Forelimb muscle (tissue), 1 donor: Measurements from ENCODE around the gene S100A7A. TPM values are rescaled to one million over a fixed set of nuclear protein-coding genes. Genes with fewer than 3 reads are reported as not detected.
"Not testable (repeated sequence)": the region's sequence is repeated elsewhere in the genome, so short reads cannot be mapped to it uniquely, and the experiment has no call there.

ENCODE experiments used
- DNase-seq: peaks from one replicate; pipeline ENCODE4 v3.0.0-alpha.2; 2013; ENCODE audit warnings: low read depth
- polyA plus RNA-seq: library from polyadenylated mRNA; unstranded; fragments of 120-200 nt; gene quantifications from one replicate; pipeline ENCODE4 v1.2.1, GENCODE V29; 2013; ENCODE audit not compliant: insufficient read length

Gene S100A7A
- polyA plus RNA-seq, 1 donor: not detected

DNA sequence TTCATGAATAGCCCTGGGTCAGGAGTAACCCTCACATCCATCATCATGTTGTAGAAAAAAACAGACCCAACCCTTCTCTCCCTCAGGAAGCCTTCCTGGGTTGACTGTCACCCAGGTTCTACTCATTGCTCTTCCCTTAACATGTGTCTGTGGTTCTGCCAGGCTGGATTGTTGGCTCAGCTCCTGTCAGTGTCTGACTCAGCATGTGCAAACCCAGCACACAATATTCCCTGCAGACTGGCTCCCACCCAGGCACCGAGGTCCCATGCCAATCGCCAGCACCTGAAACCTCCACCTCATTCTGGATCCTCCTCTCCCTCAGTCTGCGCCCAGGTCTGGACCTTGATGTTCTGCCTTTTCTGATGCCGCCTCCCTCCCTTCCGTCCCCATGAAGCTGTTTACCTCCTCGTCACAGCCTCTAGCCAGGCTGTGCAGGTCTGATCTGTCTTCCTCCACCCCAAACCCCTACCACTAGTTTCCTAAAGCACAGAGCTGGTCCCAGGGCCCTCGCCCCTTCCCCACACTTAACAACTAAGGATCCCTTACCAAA is 21.1 kb upstream of the S100A7A start:
- DNase-seq: no peak

DNA sequence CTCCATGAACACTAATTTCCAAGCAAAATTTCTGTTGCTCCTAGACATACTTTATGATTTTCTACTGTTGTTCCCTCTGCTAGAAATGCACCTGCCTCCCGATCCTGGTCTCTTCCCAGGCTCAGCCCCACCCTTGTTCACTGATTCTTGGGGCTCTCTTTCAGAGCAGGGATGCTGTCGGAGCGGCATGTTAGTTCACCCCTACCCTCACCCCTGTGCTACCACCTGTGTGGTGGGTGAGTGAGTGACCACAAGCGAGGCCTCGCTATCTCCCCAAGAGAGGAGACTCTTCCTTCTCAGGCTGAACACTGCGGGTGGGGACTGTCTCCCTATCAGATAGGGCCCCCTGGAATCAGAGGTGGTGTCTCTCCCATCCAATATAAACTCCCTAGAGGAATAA is 20.5 kb upstream of the S100A7A start:
- no peak for DNase-seq

DNA sequence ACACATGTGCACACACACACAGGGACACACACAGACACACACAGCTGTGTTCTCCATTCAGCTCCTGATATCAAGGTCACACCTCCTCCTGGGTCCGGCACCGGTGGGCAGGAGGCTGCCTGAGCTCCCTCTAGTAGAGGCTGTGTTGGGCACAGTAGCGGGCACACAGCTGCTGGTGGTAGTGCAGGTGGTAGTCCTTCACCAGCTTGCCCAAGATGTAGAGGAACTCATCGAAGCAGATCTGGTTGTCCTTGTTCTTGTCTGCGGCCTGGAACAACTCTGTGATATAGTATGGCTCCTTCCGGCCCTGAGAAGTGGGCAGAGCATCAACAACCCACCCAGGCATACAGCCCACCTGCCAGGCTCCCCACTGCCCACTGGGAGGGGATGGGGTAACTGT is 19.9 kb upstream of the S100A7A start:
- no peak for DNase-seq

DNA sequence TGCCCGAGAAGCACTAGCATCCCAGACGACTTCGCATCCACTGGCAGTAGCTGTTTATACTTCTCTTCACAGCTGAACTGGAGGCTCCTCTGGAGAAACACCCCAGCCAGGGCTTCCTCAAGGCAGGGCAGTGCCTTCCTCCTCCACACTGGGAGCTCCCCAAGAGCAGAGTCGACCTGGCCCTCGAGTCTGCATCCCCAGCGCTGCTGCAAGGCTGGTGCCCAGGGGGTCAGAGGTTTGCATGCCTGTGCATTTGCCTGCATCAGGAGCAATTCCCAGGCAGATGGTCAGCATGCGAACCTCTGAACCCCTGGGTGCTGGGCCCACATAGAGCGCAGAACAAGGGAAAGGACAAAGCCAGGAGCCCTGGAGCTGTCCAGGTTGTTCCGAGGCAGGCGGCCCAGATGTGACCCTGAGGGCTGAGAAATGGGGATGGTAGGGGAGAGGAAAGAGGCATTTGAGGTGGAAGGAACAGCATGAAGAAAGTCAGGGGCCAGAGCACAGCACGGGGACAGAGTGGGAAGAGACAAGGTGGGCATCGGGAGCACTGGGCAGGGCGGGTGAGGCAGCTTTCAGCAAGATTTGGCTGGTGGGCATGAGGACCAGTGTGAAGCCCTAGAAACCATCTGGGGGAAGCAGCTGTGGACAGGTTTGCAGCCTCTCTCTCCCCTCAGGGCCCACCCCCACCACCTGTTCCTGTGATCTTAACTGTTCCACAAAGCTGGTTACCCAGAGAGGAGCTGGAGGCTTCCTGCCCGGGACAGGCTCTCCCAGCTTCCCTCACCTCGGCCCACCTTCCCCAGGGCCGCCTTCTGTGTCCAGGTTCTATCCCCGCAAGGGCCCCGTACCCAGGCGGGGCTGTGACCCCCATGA is 19.0 kb upstream of the S100A7A start:
- DNase-seq: no peak

DNA sequence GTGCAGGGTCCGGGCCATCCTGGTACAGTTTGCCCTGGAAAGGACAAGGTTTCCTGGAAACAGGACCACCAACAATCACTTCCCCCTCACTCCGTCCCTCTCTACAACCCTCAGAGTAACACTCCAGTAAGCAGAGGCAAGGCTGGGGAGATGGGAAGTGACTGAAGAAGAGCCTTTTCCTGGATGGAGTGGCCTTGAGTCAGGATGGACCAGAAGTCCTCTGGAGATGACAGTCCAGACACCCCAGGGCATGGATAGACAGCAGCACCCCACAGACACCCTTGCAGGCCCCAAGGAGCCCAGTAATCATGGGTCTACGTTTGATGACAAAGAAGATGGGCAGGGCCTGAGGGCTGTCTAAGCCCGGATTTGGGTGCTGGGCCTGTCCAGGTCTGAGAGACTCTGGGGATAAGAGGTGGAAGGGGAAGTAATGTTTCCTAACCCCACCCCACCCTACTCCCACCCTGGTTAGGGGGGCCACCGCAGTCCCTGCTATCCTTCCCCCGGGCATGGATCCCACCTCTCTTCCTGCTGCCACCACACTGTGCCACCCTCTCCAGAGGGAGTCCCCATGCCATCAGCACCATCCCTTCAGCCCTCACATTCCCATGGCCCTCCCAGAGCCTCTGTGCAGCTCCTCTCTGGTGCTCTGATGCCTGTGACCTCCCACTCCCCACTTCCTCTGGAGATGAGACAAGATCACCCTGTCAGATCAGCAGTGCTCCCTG is 18.2 kb upstream of the S100A7A start:
- DNase-seq: no peak

DNA sequence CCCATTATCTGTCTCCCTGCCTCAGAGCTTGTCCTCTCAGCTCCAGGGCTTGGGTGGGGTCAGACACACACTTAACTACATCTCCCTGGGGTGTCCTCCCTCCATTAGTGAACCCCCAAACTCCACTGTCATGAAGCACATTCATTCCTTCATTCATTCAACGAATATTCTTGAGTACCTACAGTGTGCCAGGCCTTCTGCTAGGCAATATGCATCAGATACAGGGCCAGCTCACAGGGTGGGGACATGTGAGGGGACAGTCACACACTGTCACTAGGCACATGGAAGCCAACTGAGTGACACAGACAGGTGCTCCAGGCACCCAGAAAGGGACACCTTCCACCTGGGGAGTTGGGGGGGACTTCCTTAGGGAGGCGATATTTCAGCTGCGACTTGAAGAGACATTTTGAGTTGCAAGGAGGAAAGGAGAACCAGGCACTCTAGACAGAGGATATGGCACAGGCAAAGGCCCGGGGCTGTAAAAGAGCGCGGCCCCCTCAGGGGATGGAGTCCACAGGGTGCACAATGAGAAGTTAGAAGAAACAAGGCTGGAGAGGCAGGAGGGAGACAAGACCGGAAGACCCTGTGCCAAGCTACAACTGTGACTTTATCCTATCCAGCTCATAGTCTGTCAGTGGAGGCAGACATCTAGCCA is 16.8 kb upstream of the S100A7A start:
- no peak for DNase-seq

DNA sequence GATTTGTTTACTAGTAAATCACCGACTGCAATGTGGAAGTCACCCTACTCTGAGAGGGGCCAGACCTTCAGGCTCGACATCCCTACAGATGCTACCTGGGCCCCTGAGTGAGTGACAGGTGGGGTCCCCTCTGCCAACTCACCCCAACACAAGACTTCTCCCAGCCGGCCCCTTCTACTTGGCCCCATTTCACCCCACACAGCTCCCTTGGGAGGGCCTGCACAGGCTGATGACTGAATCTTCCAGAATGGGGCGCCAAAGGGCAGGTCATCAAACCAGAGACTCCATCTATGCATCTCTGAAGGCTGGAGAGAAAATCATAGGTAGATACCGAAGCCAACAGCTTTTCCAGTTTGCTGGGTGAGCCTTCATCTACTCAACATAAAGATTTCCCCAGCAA is 16.1 kb upstream of the S100A7A start:
- DNase-seq: no peak

DNA sequence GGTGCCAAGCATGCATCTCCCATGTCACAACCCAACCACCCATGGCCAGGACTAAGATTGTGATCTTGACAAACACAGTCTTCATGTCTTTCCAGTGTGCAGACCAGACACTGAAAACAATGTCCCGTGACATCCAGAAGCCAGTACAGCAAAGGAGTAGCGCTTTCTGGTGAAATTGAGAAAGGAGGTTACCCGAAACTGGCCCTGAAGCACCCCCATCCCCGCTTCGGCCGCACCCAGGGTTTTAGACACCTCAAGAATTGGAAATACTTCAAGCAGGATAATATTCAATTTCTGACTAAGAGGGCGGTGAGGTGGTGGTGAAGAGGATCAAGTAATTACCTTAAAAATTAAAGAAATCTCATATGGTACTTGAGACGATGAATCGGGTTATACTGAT is 14.9 kb upstream of the S100A7A start:
- no peak for DNase-seq

DNA sequence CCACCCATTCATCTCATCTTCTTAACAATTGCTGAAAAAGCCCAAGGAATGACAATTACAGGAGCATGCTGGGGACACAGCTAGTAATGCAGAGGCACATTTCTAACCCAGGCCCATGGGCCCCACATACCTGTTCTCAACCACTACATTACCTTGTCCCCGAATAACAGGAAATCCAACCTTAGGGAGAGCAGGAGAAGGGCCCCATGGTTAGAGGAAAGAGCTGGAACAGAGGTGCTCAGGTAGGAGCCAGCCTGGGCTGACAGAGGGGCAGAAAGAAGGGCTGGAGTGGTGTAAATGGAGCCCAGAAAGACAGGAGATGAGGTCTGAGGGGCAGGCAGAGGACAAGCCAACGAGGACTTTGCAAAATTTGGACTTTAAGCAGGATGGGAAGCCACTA is 14.1 kb upstream of the S100A7A start:
- DNase-seq: no peak

DNA sequence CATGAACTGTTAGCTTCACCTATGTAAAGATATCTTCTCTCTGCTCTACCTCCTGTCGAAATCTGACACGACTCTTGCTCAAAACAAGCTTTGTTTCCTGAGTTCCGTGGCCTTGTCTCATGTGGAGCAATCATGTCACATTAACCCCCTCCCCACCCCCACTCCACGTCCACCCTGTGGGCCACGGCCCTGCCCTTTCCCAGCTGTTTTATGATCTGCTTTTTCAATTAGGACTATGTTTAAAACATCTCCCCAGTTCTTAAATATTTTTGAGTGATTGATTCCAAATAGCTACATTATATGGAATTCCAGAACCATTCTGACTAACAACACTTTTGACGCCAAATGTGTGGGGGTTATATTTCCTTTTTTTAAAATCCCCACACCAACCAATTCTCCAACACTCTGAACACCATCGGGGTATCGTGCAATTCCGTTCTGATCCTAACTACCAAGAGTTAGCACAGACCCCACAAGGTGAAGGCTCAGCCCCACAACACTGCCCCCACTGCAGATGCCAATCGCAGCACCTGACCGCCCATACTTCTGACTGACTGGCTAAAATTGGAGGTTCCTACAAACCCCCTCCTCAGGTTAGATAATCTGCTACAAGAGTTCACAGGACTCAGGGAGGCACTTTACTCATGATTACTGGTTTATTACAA is 12.8 kb upstream of the S100A7A start:
- no peak for DNase-seq

DNA sequence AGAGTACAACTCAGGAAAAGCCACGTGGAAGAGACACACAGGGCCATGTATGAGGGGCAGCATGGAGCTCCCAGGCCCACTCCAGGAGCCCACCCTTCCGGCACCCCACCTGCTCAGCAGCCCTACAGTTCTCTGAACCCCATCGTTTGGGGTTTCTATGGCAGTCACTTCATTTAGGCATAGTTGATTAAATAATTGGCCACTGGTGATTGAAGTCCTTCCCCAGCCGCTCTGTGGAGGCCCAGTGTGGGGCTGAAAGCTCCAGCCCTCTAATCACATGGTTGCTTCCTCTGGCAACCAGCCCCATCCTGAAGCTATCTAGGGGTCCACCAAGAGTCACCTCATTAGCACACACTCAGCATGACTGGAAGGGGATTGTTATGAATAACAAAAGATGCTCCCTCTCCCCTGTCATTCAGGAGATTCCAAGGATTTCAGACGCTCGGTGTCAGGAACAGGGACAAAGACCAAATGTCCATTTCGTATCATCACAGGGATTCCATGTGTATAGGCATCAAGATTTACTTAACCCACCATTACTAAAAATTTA is 12.2 kb upstream of the S100A7A start:
- DNase-seq: no peak

DNA sequence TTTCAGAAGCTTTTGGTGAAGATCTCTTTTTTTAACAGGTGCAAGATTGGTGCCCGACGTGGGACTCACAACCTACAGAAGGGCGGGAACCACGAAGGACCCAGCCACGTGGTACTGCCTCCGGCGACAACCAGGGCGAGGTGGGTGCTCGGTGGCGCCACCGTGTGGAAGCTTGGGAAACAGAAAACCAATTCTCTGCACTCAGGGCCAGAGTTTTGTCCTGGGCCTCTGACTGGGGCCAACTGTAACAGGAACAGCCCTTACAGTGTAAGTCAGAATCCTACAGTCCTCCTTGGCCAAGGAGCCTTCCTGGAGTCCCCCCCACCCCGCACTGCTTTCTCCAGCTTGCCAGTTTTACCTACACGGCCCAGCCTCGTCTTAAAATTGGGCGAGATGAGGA is 11.6 kb upstream of the S100A7A start:
- no peak for DNase-seq

DNA sequence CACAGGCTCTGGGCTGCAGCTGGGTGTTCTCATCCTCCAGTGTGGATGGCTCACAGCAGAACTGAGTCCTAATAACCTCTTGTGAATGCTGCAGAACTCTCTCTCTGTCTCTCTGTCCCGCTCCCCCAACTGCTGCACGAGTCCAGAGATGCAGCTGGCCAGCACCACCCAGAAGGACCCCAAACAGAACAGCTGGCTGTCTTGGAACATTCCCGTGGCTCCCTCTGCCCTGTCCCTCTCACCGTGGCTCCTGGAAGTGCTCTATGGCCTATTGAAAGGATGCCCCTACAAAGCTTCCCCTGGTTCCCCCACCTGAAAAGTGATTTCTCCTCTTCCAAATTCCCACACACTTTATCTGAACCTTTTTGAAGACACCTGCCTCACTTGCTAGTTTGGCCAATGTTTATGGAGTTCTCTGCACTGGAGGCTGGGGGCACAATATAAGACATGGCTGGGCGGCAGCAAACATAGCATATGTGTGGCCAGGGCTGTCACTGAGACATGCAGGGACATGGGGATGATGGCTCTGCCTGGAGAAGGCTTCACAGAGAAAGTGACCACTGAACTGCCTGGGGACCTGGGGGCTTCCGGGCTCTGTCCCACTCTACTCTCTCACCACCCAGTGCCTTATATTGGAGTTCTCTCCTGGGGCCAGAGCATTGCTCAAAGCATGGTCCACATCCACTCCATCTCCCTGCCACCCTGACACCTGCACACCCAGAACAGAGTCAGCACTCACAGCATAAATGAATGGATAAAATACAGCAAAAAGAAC is 10.3 kb upstream of the S100A7A start:
- not testable (repeated sequence) for DNase-seq

DNA sequence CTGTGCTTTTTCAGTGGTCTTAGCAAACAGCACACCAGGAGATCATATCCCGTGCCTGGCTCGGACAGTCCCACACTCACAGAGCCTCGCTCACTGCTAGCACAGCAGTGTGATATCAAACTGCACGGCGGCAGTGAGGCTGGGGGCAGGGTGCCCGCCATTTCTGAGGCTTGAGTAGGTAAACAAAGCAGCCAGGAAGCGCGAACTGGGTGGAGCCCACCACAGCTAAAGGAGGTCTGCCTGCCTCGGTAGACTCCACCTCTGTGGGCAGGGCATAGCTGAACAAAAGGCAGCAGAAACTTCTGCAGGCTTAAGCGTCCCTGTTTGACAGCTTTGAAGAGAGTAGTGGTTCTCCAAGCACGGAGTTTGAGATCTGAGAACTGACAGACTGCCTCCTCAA is 9.0 kb upstream of the S100A7A start:
- DNase-seq: not testable (repeated sequence)

DNA sequence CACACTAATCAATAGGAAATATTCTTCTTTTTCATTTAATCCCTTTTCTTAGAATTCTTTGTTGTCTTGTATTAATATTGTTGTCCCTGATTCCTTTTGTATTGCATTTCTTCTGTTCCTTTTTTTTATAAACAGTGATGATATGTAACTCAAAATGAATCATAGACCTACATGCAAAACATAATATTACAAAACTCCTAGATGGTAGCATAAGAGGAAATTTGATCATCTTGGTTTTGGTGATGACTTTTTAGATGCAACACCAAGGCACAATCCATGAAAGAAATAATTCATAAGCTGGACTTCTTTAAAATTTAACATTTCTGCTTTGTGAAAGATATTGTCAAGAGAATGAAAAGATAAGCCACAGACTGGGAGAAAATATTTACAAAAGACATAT is 2.4 kb upstream of the S100A7A start:
- not testable (repeated sequence) for DNase-seq

DNA sequence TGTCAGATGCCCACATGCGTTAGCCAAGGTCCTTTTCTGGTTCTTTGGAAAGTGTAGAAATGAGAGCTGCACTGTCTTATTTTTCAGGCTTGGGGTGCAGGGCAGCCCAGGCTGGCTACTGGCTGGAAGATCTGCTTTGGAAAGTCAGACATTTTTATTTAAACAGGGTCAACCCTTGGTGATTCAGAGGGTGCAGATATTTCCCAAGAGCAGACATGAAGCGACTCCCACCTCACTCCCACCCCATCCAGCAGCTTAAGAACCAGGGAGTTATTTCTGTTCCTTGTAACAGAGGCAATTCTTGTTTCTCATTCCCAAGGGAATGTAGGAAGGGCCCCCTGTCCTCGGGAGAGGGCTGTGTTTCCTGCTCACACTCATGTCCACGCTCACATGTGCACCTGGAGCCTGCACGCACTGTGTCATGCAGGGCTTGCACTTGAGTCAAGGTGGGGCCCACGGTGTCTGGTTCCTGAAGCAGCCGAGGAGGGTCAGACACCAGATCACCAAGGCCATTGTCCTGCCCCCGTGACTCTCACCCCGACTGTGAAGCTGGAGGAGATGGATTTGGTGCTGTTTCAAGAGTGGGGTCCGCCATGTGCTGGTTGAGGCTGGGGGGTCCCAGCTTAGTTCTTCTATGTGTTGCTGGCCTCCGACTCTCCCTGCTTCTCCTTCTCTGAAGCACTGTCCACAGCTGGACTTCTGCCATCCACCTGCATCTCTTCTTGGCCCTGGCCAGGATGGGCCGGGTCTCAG is 992 bp downstream of the S100A7A start:
- no peak for DNase-seq

DNA sequence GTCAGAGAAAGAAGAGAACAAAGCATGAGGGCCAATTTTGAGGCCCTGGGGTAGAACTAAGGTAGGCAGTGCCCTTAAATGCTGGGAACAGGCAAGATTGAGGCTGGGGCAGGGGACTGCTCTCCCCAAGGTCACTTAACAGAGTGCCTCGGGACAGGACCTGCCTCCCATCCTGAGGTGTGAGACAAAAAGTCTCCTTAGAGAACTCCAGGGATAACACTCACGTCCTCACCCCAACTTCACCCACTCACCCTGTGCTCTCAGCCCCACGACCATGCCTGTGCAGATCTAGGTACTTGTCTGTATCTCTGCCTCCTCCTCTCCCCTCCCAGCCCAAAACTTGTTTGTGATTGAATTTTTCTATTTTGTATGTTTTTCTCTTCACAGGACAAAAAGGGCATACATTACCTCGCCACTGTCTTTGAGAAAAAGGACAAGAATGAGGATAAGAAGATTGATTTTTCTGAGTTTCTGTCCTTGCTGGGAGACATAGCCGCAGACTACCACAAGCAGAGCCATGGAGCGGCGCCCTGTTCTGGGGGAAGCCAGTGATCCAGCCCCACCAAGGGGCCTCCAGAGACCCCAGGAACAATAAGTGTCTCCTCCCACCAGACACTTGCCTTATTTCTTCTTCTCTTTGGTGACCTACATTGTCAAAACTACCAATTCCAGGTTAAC is 2.6 kb downstream of the S100A7A start:
- not testable (repeated sequence) for DNase-seq

DNA sequence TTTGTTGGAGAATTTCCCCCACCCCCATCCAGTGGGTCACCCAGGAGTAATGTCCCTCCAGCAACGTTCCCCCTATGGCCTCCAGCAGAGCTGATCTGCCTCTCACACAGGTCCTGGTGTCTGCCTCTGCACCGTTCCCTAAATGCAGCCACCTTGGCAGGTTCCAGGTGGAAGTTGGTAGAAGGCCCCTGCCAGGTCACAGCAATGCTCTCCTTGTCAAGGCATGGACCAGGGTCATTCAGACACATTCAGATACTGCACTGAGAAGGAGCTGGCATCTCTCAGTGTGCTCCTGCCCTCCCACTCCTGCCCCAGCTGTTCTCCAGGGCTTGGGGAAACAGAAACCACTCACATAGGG is 3.1 kb downstream of the S100A7A start:
- not testable (repeated sequence) for DNase-seq

DNA sequence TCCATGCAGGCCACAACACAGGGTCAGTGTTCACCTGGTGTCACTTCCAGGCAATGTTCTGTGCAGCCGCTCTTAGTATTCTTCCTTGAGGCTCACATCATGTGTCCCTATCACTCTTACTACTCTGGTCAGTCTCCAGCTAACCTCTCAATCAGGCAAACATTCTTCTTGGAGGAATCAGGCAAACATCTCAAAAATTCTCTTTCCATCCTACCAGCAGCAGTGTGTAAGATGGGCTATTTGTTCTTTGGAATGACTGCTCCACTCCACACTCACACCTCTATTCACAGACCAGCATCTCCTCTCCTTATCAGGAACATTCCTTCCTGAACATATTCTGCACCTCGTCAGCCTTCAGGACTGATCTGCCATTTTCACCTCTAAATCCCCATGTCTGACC is 4.0 kb downstream of the S100A7A start:
- no peak for DNase-seq
